Sciatic nerve (tissue), 2 donors: ENCODE data around the gene IFIH1. TPM values are rescaled to one million over a fixed set of nuclear protein-coding genes. Genes with fewer than 3 reads are reported as not detected.

ENCODE experiments used
- ATAC-seq: fragments of 200-7000 bp; cut with Tn5 transposase; one replicate; pipeline ENCODE4 v1.9.1; 2020; ENCODE audit warnings: mild to moderate bottlenecking, moderate library complexity
- DNase-seq: peaks from one replicate; pipeline ENCODE4 v3.0.0-alpha.2; 2020; ENCODE audit warnings: low spot score
- intact Hi-C: fragments of 100-400 bp; cut with DNase I; formaldehyde crosslinking; loops from one replicate; pipeline ENCODE4 v1.14.2; 2022
- total RNA-seq: library from RNA; stranded (reverse); fragmentation: NEBNext Ultra II Directional; extraction: Animal tissue kit (Norgen Biotek cat#: 25700); gene quantifications from one replicate; pipeline ENCODE4 v1.2.1, GENCODE V29; 2021
- donor health status: DM: no; HTN: no; CAD: no.
- donor health status: DM: no; HTN: no; CAD: no.

Gene IFIH1
- total RNA-seq, 1 donor from 2014 or later: 21.0 TPM

GRCh38 chr2:162316590-162316989, 1.9 kb downstream of the IFIH1 start:
- DNase-seq (no peak), ATAC-seq (no peak)
- intact Hi-C loops: no loop called here

- intact Hi-C loops: no loop called here
- ATAC-seq (no peak), DNase-seq (no peak)
Observed at GRCh38 chr2:162315938-162316337, 2.5 kb downstream of the IFIH1 start.

- no peak for ATAC-seq
- intact Hi-C loops: no loop called here
- no peak for DNase-seq
Observed at GRCh38 chr2:162312853-162313252, 5.6 kb downstream of the IFIH1 start.

- ATAC-seq: no peak
- intact Hi-C loops: no loop called here
- no peak for DNase-seq
Observed at GRCh38 chr2:162308747-162309503, 9.6 kb downstream of the IFIH1 start.

- DNase-seq: no peak
- no peak for ATAC-seq
- intact Hi-C loops: no loop called here
Observed at GRCh38 chr2:162305901-162306300, 12.6 kb downstream of the IFIH1 start.

GRCh38 chr2:162301877-162302276, 16.6 kb downstream of the IFIH1 start:
- no peak for ATAC-seq
- intact Hi-C loops: no loop called here
- no peak for DNase-seq

- intact Hi-C loops: no loop called here
- DNase-seq (no peak), ATAC-seq (peak; percentile 79)
Observed at GRCh38 chr2:162301151-162301804, 17.2 kb downstream of the IFIH1 start.

- no peak for ATAC-seq
- intact Hi-C loops: no loop called here
- no peak for DNase-seq
Observed at GRCh38 chr2:162300266-162300665, 18.2 kb downstream of the IFIH1 start.

- ATAC-seq: no peak
- intact Hi-C loops: no loop called here
- no peak for DNase-seq
Observed at GRCh38 chr2:162298669-162299335, 19.7 kb downstream of the IFIH1 start.

GRCh38 chr2:162297925-162298552, 20.4 kb downstream of the IFIH1 start:
- peak; percentile 65 for ATAC-seq
- intact Hi-C loops: no loop called here
- DNase-seq: peak; percentile 62

GRCh38 chr2:162295009-162295408, 23.5 kb downstream of the IFIH1 start:
- DNase-seq: no peak
- intact Hi-C loops: no loop called here
- no peak for ATAC-seq

GRCh38 chr2:162293122-162293786, 25.2 kb downstream of the IFIH1 start:
- no peak for DNase-seq
- no peak for ATAC-seq
- intact Hi-C loops: no loop called here

GRCh38 chr2:162291748-162292147, 26.7 kb downstream of the IFIH1 start:
- intact Hi-C loops: no loop called here
- DNase-seq (no peak), ATAC-seq (no peak)

GRCh38 chr2:162282765-162283425, 35.6 kb downstream of the IFIH1 start:
- DNase-seq (no peak), ATAC-seq (no peak)
- intact Hi-C loops: no loop called here

GRCh38 chr2:162280654-162281053, 37.8 kb downstream of the IFIH1 start:
- ATAC-seq (no peak), DNase-seq (no peak)
- intact Hi-C loops: no loop called here

- intact Hi-C loops: no loop called here
- ATAC-seq (no peak), DNase-seq (no peak)
Observed at GRCh38 chr2:162277381-162277780, 41.1 kb downstream of the IFIH1 start.

GRCh38 chr2:162267996-162268395, 50.5 kb downstream of the IFIH1 start:
- ATAC-seq: no peak
- intact Hi-C loops: no loop called here
- no peak for DNase-seq

GRCh38 chr2:162267496-162267895, 51.0 kb downstream of the IFIH1 start:
- ATAC-seq (no peak), DNase-seq (no peak)
- intact Hi-C loops: no loop called here

- ATAC-seq: peak; percentile 64
- intact Hi-C loops: no loop called here
- DNase-seq: no peak
Observed at GRCh38 chr2:162266460-162266760, 52.1 kb downstream of the IFIH1 start.
